Stimulated activated CD8-positive, alpha-beta memory T cell treated with anti-CD3 and anti-CD28 coated beads, Interleukin-4, amount 100 ng/mL, for 48 hours (primary cell): ENCODE measurements around the gene PLA2G15.
A peak's percentile ranks its signal among the peaks of the same experiment; 100 is the strongest.
"Not testable (repeated sequence)": the region's sequence is repeated elsewhere in the genome, so short reads cannot be mapped to it uniquely, and the experiment has no call there.

Source experiments
- DNase-seq: peaks from one replicate; pipeline ENCODE4 v3.0.0-alpha.2; 2020

PLA2G15 gene

GRCh38 chr16:68281368-68282063, 36.3 kb downstream of the PLA2G15 start:
- DNase-seq, result no peak

- DNase-seq, result no peak
Observed at GRCh38 chr16:68282064-68282452, 36.9 kb downstream of the PLA2G15 start.

GRCh38 chr16:68283346-68283745, 38.2 kb downstream of the PLA2G15 start:
- DNase-seq, result no peak

GRCh38 chr16:68283801-68284598, 38.8 kb downstream of the PLA2G15 start:
- DNase-seq, result no peak

- DNase-seq, result no peak
Observed at GRCh38 chr16:68284847-68285246, 39.7 kb downstream of the PLA2G15 start.

- DNase-seq, result no peak
Observed at GRCh38 chr16:68285683-68286082, 40.5 kb downstream of the PLA2G15 start.

GRCh38 chr16:68286153-68287074, 41.2 kb downstream of the PLA2G15 start:
- no peak for DNase-seq

GRCh38 chr16:68287276-68288251, 42.4 kb downstream of the PLA2G15 start:
- DNase-seq, result no peak

GRCh38 chr16:68288252-68288650, 43.1 kb downstream of the PLA2G15 start:
- DNase-seq, result no peak

- DNase-seq, result not testable (repeated sequence)
Observed at GRCh38 chr16:68288796-68289195, 43.6 kb downstream of the PLA2G15 start.

GRCh38 chr16:68289202-68289601, 44.0 kb downstream of the PLA2G15 start:
- no peak for DNase-seq

GRCh38 chr16:68289621-68290329, 44.6 kb downstream of the PLA2G15 start:
- DNase-seq, result peak; percentile 77

- DNase-seq, result no peak
Observed at GRCh38 chr16:68290450-68290849, 45.3 kb downstream of the PLA2G15 start.

- no peak for DNase-seq
Observed at GRCh38 chr16:68291227-68291626, 46.1 kb downstream of the PLA2G15 start.

- DNase-seq, result no peak
Observed at GRCh38 chr16:68292425-68292824, 47.3 kb downstream of the PLA2G15 start.

- DNase-seq, result no peak
Observed at GRCh38 chr16:68296291-68296690, 51.1 kb downstream of the PLA2G15 start.

GRCh38 chr16:68296693-68297092, 51.5 kb downstream of the PLA2G15 start:
- DNase-seq, result no peak

GRCh38 chr16:68297908-68298307, 52.7 kb downstream of the PLA2G15 start:
- no peak for DNase-seq

- no peak for DNase-seq
Observed at GRCh38 chr16:68298312-68298711, 53.1 kb downstream of the PLA2G15 start.

- DNase-seq, result no peak
Observed at GRCh38 chr16:68298907-68299561, 53.9 kb downstream of the PLA2G15 start.
